Measurements from ENCODE around the gene ABCC4.
"Not testable (repeated sequence)": the region's sequence is repeated elsewhere in the genome, so short reads cannot be mapped to it uniquely, and the experiment has no call there.

Gene ABCC4

DNA sequence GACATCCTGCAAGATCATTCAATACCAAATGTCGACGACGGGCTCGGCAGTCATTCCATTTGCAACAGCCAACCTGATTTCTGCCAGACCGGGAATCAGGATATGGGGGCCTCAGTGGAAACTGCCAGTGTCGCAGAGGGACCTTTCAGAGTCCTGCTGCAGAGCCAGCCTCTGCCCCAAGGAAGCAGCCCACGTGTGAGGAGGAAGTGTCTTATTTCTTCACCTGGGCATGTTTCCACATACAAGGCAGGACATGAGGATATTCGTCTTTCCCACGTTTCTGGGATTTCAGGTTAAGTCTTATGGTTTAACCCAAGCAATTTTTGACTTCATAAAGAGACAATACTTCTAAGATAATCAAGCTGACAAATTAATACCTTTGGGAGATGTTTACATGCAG lies 69.9 kb downstream of the ABCC4 start:
- no peak for DNase-seq (ENCODE audit: low spot score)

DNA sequence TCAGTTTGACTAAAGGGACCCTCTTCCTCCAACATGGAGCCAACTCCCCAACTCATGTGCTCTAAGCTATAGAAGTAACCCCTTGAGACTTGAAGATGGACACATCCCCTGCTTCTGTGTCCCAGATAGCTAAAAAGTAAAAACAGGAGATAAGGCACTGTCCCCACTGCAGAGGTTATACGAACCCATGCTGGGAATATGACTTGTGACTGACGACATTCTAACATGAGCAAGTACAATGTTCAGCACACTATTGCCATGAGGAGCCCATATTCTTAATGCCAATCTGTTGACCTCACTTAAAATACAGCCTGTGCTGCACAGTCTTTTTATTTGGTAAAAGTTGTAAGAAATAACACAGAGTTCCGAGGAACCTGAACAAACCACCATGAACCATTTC lies 71.4 kb downstream of the ABCC4 start:
- DNase-seq (ENCODE audit: low spot score): no peak

DNA sequence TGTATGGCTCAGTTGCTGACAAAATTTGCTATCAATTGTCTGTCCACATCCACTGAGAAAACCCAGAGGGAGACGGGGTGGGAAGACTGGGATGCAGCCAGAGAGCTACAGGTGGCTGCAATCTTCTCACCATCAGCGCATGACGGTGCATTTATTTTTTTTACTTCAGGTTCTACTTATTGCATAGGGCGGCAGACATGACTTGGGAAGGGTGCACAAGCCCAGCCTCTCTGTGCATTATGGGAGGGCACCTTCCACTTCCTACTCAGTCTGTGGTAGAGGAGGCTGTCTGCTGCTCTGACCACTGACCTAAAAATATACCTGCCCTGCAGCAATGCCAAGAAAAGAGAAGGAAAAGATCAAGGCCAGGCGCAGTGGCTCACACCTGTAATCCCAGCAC lies 73.1 kb downstream of the ABCC4 start:
- DNase-seq (ENCODE audit: low spot score): no peak

DNA sequence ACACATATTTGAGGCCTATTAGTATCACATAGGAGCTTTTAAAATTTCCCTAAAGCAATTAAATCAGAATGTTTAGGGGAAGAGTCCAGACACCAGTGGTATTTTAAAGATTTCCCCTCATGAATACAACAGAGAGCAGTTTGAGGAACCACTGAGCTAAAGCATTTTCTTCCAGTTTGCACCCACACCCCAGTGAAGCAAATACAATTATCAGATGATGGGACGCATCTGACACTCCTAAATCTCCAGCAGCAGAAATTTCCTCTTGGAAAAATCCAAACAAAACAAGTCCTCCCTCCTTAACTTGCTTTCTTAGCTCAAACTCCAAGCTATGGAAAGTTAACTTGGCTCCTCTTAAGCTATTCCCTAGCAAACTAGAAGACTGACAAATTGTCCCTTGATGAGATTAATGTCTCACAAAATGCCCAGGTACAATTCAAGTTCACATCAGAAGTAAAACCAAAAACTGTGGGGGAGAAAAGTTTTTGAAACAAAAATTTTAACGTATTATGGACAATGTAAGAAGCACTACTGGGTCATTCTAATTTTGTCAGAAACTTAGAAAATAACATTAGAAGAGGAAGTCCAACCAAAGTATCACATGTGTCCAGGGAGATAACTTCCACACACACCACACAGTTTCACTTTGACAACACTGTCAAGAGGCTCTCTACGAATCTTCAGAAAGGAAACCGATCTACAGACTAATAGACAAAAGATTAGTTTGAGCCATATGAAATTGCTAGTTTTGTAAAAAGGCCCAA lies 74.1 kb downstream of the ABCC4 start:
- no peak for DNase-seq (ENCODE audit: low spot score)

DNA sequence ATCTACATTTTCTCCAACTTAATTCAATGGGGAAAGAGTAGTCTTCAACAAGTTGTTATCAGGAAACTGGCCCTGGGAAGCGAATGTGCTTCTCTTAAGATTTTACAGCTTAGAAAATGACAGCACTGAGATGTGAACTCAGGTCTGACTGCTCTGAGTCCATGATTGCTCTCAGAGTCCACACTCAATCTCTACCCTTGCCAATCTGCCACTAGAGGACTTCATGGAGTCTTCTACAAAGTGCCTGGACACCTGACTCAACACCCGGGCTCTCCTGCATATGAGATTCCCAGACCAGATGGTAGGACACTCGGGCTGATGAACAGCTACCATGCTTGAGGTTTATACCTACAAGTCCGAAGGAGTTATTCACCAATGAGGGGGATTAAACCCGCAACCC lies 74.8 kb downstream of the ABCC4 start:
- no peak for DNase-seq (ENCODE audit: low spot score)

GRCh38 chr13:95226050-95226449 lies 75.2 kb downstream of the ABCC4 start:
- no peak for DNase-seq (ENCODE audit: low spot score)

- no peak for DNase-seq (ENCODE audit: low spot score)
Observed at GRCh38 chr13:95224064-95224463, 77.2 kb downstream of the ABCC4 start.

- DNase-seq (ENCODE audit: low spot score): no peak
Observed at GRCh38 chr13:95222733-95223018, 78.6 kb downstream of the ABCC4 start.

DNA sequence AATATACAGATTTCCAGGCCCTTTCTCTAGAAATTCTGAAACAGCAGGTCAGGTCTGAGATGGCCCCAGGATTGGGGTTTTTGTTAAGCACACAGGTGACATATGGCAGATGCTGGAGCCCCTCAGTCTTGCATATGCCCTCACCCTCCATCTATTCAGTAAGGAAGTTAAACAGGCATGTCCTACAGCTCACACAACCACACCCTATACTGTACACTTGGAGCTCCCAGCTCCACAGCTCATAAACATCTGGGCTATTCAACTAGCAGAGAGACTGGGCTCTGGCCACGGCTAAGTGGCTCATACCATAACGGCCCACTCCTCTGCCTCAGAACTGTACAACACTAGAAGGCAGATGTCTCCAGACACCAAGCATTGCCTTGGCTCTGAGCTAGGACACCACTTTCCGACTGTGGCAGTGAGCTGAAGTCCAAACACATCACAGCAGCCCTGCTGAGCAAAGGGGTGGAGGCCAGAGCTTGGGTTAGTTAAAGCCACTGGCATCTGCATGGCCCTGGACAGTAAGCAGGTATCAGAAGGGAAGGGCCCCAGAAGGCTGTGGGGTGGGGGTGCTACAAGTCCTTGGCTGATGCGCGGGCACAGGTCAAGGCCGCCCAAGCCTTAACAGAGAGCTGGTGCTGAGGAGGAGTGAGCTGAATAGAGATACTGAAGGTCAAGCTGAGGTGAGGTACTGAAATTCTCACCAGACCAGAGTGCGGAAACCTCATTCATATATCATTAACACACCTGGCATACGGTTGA lies 79.1 kb downstream of the ABCC4 start:
- DNase-seq (ENCODE audit: low spot score): no peak

DNA sequence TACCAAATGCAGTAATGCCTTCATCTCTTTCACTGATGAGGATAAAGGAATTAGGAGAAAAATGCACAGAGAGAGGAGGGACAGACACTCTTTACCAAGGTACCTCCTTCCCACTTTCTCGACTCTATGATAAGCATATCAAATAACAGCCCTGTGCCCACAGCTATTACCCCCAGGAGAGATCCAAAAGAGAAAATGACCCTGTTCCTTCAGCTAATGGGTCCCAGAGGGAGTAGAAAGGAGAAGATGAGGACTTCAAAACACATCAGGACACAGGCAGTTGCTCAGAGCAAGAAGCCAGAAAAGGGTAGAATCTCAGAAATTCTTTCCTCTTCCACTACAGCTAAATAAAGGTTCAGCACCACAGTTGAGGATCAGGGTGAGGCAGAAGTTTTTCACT lies 80.6 kb downstream of the ABCC4 start:
- no peak for DNase-seq (ENCODE audit: low spot score)

- no peak for DNase-seq (ENCODE audit: low spot score)
Observed at GRCh38 chr13:95217920-95218830, 83.1 kb downstream of the ABCC4 start.

DNA sequence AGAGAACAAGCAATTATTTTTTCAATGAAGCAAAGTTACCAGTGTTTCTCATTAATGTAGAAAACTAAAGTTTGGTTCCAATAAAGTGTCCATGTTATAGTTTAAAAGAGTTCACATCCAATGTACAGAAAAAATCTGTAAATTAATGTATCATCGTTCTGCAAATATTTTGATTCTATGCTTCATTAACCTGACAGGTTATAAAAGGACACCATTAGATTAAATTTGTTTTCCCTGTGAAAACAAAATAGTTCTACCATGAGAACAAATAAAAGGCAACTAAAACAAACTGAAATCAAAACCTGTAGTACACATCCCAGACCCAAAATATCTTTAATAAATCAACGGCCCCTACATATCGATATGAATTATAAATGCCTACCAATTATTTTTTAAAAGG lies 85.1 kb downstream of the ABCC4 start:
- DNase-seq (ENCODE audit: low spot score): no peak

- DNase-seq (ENCODE audit: low spot score): no peak
Observed at GRCh38 chr13:95212983-95213850, 88.0 kb downstream of the ABCC4 start.

GRCh38 chr13:95209109-95209508 lies 92.1 kb downstream of the ABCC4 start:
- DNase-seq (ENCODE audit: low spot score): no peak

- DNase-seq (ENCODE audit: low spot score): no peak
Observed at GRCh38 chr13:95207769-95208366, 93.4 kb downstream of the ABCC4 start.

- no peak for DNase-seq (ENCODE audit: low spot score)
Observed at GRCh38 chr13:95206116-95206515, 95.1 kb downstream of the ABCC4 start.

DNA sequence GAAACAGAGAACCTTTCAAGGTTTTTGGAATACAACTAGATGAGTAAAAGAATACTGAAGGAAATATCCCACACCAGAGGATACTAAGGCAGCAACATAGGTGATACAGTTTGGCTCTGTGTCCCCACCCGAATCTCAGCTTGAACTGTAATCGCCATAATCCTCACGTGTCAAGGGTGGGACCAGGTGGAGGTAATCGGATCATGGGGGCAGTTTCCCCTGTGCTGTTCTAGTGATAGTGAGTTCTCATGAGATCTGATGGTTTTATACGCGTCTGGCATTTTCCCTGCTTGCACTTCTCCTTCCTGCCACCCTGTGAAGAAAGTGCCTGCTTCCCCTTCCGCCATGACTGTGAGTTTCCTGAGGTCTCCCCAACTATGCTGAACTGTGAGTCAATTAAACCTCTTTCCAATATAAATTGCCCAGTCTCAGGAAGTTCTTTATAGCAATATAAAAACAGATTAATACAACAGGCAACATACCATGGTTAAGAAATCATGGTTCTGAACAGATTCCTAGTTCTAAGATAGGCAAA lies 97.0 kb downstream of the ABCC4 start:
- no peak for DNase-seq (ENCODE audit: low spot score)

DNA sequence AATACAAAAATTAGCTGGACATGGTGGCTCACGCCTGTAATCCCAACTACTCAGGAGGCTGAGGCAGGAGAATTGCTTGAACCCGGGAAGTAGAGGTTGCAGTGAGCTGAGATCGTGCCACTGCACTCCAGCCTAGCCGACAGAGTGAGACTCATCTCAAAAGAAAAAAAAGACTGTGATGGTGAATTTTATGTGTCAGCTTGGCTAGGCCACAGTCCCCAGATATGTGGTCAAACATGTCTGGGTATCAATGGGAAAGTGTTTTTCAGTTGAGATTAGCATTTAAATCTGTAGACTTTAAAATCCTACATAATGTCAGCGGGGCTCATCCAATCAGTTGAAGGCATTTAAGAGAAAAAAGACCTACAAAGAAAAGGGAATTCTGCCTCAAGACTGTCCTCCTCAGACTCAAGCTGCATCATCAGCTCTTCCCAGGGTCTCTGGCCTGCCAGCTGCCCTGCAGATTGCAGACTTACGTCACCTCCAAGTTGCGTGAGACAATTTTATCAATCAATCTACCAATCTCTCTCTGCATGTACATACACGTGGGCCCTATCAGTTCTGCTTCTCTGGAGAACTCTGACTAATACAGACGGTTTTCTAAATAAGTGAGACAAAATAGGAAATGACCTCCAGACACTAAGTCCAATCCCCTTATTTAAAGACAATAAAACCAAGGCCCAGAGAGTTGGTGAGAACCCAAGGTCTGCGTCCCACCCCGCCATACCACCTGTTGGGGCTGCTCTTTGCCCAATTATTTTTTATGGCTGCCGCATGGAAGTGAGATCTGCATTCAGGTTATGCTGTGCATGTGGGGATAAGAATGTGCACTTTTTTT lies 99.2 kb downstream of the ABCC4 start:
- no peak for DNase-seq (ENCODE audit: low spot score)

GRCh38 chr13:95200386-95200957 lies 100.8 kb downstream of the ABCC4 start:
- not testable (repeated sequence) for DNase-seq (ENCODE audit: low spot score)

DNA sequence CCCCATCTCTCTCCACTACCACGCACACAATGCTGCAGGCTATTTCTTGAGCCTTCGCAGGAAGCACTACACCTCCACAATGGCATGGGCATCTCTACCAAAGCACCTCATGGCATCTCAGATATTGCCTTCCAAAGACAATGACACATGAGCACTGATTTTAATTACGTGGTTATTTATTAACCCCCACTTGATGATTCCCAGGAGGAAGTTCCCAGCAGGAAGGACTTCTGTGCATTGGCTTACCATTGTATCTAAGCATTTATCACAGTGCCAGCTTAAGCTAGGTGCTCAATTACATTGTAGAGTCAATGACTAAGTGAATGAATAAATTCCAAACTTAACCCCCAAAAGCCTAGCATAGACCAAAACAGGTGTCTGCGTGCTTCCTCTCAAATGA lies 101.4 kb downstream of the ABCC4 start:
- no peak for DNase-seq (ENCODE audit: low spot score)

Measured in CD4-positive, alpha-beta T cell treated with Interleukin-6 at 100 ng/mL for 8 hours (primary cell).